Liver (tissue), 9 donors: ENCODE measurements around the gene TARS3. TPM values are rescaled to one million over a fixed set of nuclear protein-coding genes. Genes with fewer than 3 reads are reported as not detected.
A peak's percentile ranks its signal among the peaks of the same experiment; 100 is the strongest.

Experiments used
- DNase-seq: peaks from one replicate; pipeline ENCODE4 v3.0.0-alpha.2; 2017; ENCODE audit warnings: low spot score
- H3K27ac ChIP-seq, 2 donors: one replicate each; pipeline ENCODE4 v1.7.0; 2013; ENCODE audit warnings: inconsistent platforms in 2 of 2, low read length in 2 of 2, control low read depth in 1 of 2, low read depth in 1 of 2, mild to moderate bottlenecking in 1 of 2
- H3K27me3 ChIP-seq, 4 donors: one replicate each; pipeline versions ENCODE4 v1.6.1 to v1.7.0; 2013; ENCODE audit warnings: low read length in 3 of 4, inconsistent platforms in 1 of 4, mild to moderate bottlenecking in 1 of 4, moderate library complexity in 1 of 4; ENCODE audit not compliant: control insufficient read depth in 4 of 4, insufficient read depth in 4 of 4
- H3K36me3 ChIP-seq, 4 donors: one replicate each; pipeline versions ENCODE4 v1.6.1 to v1.7.0; 2013; ENCODE audit warnings: low read length in 3 of 4, mild to moderate bottlenecking in 3 of 4, low read depth in 1 of 4, moderate library complexity in 1 of 4; ENCODE audit not compliant: control insufficient read depth in 4 of 4, insufficient read depth in 3 of 4
- H3K4me1 ChIP-seq, 4 donors: one replicate each; pipeline versions ENCODE4 v1.6.1 to v1.7.0; 2013; ENCODE audit warnings: low read length in 3 of 4, mild to moderate bottlenecking in 3 of 4, moderate library complexity in 1 of 4; ENCODE audit not compliant: control insufficient read depth in 4 of 4, insufficient read depth in 4 of 4
- H3K4me3 ChIP-seq, 3 donors: one replicate each; pipeline versions ENCODE4 v1.6.1 to v1.7.0; 2013; ENCODE audit warnings: low read length in 3 of 3, control low read depth in 1 of 3, low read depth in 1 of 3, mild to moderate bottlenecking in 1 of 3
- H3K9ac ChIP-seq, 2 donors: one replicate each; pipeline ENCODE4 v1.7.0; 2013; ENCODE audit warnings: low read length in 2 of 2, mild to moderate bottlenecking in 2 of 2, moderate library complexity in 2 of 2, control low read depth in 1 of 2, low read depth in 1 of 2
- H3K9me3 ChIP-seq, 4 donors: one replicate each; pipeline versions ENCODE4 v1.6.1 to v1.7.0; 2013; ENCODE audit warnings: low read length in 3 of 4; ENCODE audit not compliant: control insufficient read depth in 4 of 4
- EGR1 ChIP-seq, 2 donors: IDR thresholded peaks; 2 replicates each; pipeline ENCODE4 v1.6.1; 2016 to 2018; ENCODE audit warnings: antibody characterized with exemption in 2 of 2, low read depth in 2 of 2
- FOXA1 ChIP-seq: IDR thresholded peaks from 2 replicates; pipeline ENCODE4 v1.6.1; 2016; ENCODE audit warnings: antibody characterized with exemption
- FOXA2 ChIP-seq: IDR thresholded peaks from 2 replicates; pipeline ENCODE4 v1.6.1; 2016; ENCODE audit warnings: antibody characterized with exemption
- GABPA ChIP-seq, 2 donors: IDR thresholded peaks in 1 of 2; conservative IDR thresholded peaks in 1 of 2; 2 replicates each; pipeline ENCODE4 v1.6.1; 2016; ENCODE audit warnings: antibody characterized with exemption in 2 of 2, mild to moderate bottlenecking in 1 of 2, moderate library complexity in 1 of 2
- HNF4A ChIP-seq, 2 donors: conservative IDR thresholded peaks; 2 replicates each; pipeline ENCODE4 v1.6.1; 2016; ENCODE audit warnings: antibody characterized with exemption in 2 of 2, mild to moderate bottlenecking in 2 of 2
- HNF4G ChIP-seq: IDR thresholded peaks from 2 replicates; pipeline ENCODE4 v1.6.1; 2016; ENCODE audit warnings: antibody characterized with exemption
- JUND ChIP-seq, 2 donors: IDR thresholded peaks; 2 replicates each; pipeline ENCODE4 v1.6.1; 2016; ENCODE audit warnings: antibody characterized with exemption in 2 of 2
- NR2F2 ChIP-seq: IDR thresholded peaks from 2 replicates; pipeline ENCODE4 v1.6.1; 2016; ENCODE audit warnings: antibody characterized with exemption
- RAD21 ChIP-seq, 2 donors: IDR thresholded peaks; 2 replicates each; pipeline ENCODE4 v1.6.1; 2016; ENCODE audit warnings: antibody characterized with exemption in 2 of 2, mild to moderate bottlenecking in 2 of 2
- RXRA ChIP-seq, 2 donors: IDR thresholded peaks; 2 replicates each; pipeline ENCODE4 v1.6.1; 2017 to 2018; ENCODE audit warnings: antibody characterized with exemption in 2 of 2, mild to moderate bottlenecking in 1 of 2
- SP1 ChIP-seq: IDR thresholded peaks from 2 replicates; pipeline ENCODE4 v1.6.1; 2018; ENCODE audit warnings: antibody characterized with exemption, mild to moderate bottlenecking
- YY1 ChIP-seq: IDR thresholded peaks from 2 replicates; pipeline ENCODE4 v1.6.1; 2016; ENCODE audit warnings: antibody characterized with exemption, mild to moderate bottlenecking
- WGBS: extraction: QIAGEN DNeasy Blood & Tissue Kit; methylation state at CpG from one replicate; pipeline ENCODE4 v1.1.7; 2013; 5-methylcytosine and 5-hydroxymethylcytosine counted together
- polyA plus RNA-seq, 2 donors: library from polyadenylated mRNA; stranded (reverse) in 1 of 2; unstranded in 1 of 2; fragments of 200-250 nt in 1 of 2; fragments of >200 nt in 1 of 2; fragmentation: Nextera tagmentation in 1 of 2; extraction: Ambion mirVana in 1 of 2; gene quantifications; one replicate each; pipeline versions ENCODE4 v1.2.1 to v1.2.3, GENCODE V29; 2013 to 2015
- total RNA-seq, 2 donors: library from RNA; depleted of rRNA; stranded (reverse); fragments of >200 nt; gene quantifications; one replicate each; pipeline ENCODE4 v1.2.3, GENCODE V29; 2014
- TF ChIP-seq, protein P1 (sequence below): IDR thresholded peaks from 2 replicates; pipeline ENCODE4 v1.6.1; 2016; ENCODE audit warnings: antibody characterized with exemption
- TF ChIP-seq, protein P2 (sequence below): IDR thresholded peaks from 2 replicates; pipeline ENCODE4 v1.6.1; 2016; ENCODE audit warnings: antibody characterized with exemption
- TF ChIP-seq, protein P3 (sequence below): fragments of 150-350 bp; IDR thresholded peaks from 2 replicates; pipeline ENCODE4 v1.5.1; 2017; ENCODE audit warnings: improper control_type of control experiment, low read depth, low read length; ENCODE audit not compliant: missing input control
- donor health status: healthy.
- donor health status: healthy.
- donor health status: healthy.
- donor health status: healthy.
- donor health status: healthy.

The TARS3 gene
- total and polyA plus RNA-seq, 4 donors = 2.3 to 7.8 (median 4.0) TPM

DNA sequence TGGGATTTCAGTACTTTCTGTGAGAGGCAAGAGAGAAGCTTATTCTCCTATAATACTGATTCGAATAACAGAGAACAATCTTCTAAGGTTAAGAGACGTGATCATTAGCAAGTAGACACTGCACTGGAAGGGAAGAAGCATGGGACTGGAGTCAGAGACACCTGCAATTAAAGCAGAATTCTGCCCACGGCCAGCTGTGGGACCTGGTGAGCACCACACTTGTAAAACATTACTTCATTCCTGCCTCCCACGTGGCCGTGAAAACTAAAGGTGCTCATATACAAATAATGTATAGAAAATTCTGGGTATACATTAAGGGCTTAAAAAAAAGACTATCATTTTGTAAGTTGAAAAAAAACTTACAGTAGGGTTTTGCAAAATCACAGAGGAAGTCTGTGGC, 74.1 kb downstream of the TARS3 start:
- H3K4me3 ChIP-seq = no peak overlapping the region
- no peak overlapping the region for H3K27ac ChIP-seq
- WGBS = 79% methylated on average over 5 of the region's 5 CpGs
- TF ChIP-seq, protein P1, sequence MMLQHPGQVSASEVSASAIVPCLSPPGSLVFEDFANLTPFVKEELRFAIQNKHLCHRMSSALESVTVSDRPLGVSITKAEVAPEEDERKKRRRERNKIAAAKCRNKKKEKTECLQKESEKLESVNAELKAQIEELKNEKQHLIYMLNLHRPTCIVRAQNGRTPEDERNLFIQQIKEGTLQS = no peak
- TF ChIP-seq, protein P2, sequence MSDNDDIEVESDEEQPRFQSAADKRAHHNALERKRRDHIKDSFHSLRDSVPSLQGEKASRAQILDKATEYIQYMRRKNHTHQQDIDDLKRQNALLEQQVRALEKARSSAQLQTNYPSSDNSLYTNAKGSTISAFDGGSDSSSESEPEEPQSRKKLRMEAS = no peak
- no peak for TF ChIP-seq SP1
- TF ChIP-seq FOXA2 = no peak
- TF ChIP-seq RXRA (IDR thresholded peaks at IDR 0.05) = no peak
- TF ChIP-seq HNF4A (conservative IDR thresholded peaks at IDR 0.05) = no peak
- no peak for TF ChIP-seq HNF4G
- TF ChIP-seq, protein P3, sequence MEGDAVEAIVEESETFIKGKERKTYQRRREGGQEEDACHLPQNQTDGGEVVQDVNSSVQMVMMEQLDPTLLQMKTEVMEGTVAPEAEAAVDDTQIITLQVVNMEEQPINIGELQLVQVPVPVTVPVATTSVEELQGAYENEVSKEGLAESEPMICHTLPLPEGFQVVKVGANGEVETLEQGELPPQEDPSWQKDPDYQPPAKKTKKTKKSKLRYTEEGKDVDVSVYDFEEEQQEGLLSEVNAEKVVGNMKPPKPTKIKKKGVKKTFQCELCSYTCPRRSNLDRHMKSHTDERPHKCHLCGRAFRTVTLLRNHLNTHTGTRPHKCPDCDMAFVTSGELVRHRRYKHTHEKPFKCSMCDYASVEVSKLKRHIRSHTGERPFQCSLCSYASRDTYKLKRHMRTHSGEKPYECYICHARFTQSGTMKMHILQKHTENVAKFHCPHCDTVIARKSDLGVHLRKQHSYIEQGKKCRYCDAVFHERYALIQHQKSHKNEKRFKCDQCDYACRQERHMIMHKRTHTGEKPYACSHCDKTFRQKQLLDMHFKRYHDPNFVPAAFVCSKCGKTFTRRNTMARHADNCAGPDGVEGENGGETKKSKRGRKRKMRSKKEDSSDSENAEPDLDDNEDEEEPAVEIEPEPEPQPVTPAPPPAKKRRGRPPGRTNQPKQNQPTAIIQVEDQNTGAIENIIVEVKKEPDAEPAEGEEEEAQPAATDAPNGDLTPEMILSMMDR = no peak
- no peak for TF ChIP-seq NR2F2
- TF ChIP-seq RAD21 (IDR thresholded peaks at IDR 0.05) = no peak
- H3K9me3 ChIP-seq = no peaks in the 10 kb centered on the region
- DNase-seq = no peak
- H3K9ac ChIP-seq = peak overlapping the region in 1 of 2 donors; percentile 91
- H3K4me1 ChIP-seq = peaks cover 9 to 37% (median 31%) of the 10 kb centered on the region in 4 donors
- no peaks in the 10 kb centered on the region for H3K27me3 ChIP-seq
- peaks cover 2 to 10% (median 8%) of the 10 kb centered on the region in 4 donors for H3K36me3 ChIP-seq

DNA sequence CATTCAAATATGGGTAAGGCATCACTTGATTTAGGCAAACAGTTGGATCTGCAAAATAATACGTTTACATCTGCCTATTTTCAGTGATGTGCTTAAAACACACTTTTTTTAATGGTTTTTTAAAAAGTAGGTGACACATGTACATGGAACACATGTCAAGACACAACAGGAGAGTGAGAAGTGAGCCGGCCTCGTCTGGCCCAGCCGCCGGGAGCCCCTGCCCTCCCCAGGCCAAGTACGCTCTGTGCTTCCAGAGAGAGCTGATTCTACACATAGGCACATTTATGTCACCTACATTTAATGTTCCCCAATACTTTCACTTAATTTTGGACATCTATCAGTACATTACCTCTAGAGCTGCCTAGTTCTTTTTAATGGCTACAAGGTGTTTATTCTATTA, 75.9 kb downstream of the TARS3 start:
- Histone ChIP-seq H3K9me3 (no peaks in the 10 kb centered on the region), H3K4me3 (no peak overlapping the region), H3K9ac (no peak overlapping the region), H3K36me3 (peaks cover 5 to 23% (median 19%) of the 10 kb centered on the region in 4 donors), H3K27me3 (no peaks in the 10 kb centered on the region), H3K4me1 (peaks cover 9 to 37% (median 31%) of the 10 kb centered on the region in 4 donors), H3K27ac (no peak overlapping the region)
- TF ChIP-seq EGR1 (IDR thresholded peaks at IDR 0.05; ENCODE audit: low read depth in 2 of 2) = no peak
- TF ChIP-seq HNF4A (conservative IDR thresholded peaks at IDR 0.05) = no peak
- TF ChIP-seq GABPA (IDR thresholded peaks at IDR 0.05 in 1 of 2, conservative IDR thresholded peaks at IDR 0.05 in 1 of 2) = no peak
- TF ChIP-seq RAD21 (IDR thresholded peaks at IDR 0.05) = no peak
- no peak for TF ChIP-seq FOXA1
- TF ChIP-seq YY1 = no peak
- TF ChIP-seq JUND (IDR thresholded peaks at IDR 0.05) = no peak
- TF ChIP-seq, protein P3 = no peak
- DNase-seq = no peak
- WGBS = 97% methylated on average over 6 of the region's 6 CpGs
